HG02610 (cell line): Measurements from ENCODE around the gene TGFBR3.
"Not testable (repeated sequence)": the region's sequence is repeated elsewhere in the genome, so short reads cannot be mapped to it uniquely, and the experiment has no call there.

ENCODE experiments used
- ATAC-seq: cut with Tn5 transposase; IDR thresholded peaks from one replicate; pipeline ENCODE4 v1.9.1; 2021; ENCODE audit warnings: mild to moderate bottlenecking, moderate library complexity; ENCODE audit not compliant: unreplicated experiment

TGFBR3 gene

GRCh38 chr1:91851130-91852010 is 34.6 kb downstream of the TGFBR3 start:
- ATAC-seq: no peak

- no peak for ATAC-seq
Measured at GRCh38 chr1:91850708-91851107, 35.2 kb downstream of the TGFBR3 start.

- ATAC-seq: no peak
Measured at GRCh38 chr1:91847851-91848250, 38.1 kb downstream of the TGFBR3 start.

GRCh38 chr1:91846639-91847013 is 39.3 kb downstream of the TGFBR3 start:
- ATAC-seq: no peak

- no peak for ATAC-seq
Measured at GRCh38 chr1:91846007-91846638, 39.8 kb downstream of the TGFBR3 start.

- no peak for ATAC-seq
Measured at GRCh38 chr1:91844862-91845528, 41.0 kb downstream of the TGFBR3 start.

- ATAC-seq: no peak
Measured at GRCh38 chr1:91843843-91844242, 42.1 kb downstream of the TGFBR3 start.

GRCh38 chr1:91842563-91842962 is 43.4 kb downstream of the TGFBR3 start:
- no peak for ATAC-seq

GRCh38 chr1:91842056-91842455 is 43.9 kb downstream of the TGFBR3 start:
- ATAC-seq: no peak

GRCh38 chr1:91840276-91840675 is 45.7 kb downstream of the TGFBR3 start:
- ATAC-seq: not testable (repeated sequence)

GRCh38 chr1:91836331-91837040 is 49.5 kb downstream of the TGFBR3 start:
- no peak for ATAC-seq

- ATAC-seq: no peak
Measured at GRCh38 chr1:91835087-91835521, 50.8 kb downstream of the TGFBR3 start.

GRCh38 chr1:91834549-91834948 is 51.4 kb downstream of the TGFBR3 start:
- not testable (repeated sequence) for ATAC-seq

GRCh38 chr1:91833946-91834345 is 52.0 kb downstream of the TGFBR3 start:
- ATAC-seq: no peak

- no peak for ATAC-seq
Measured at GRCh38 chr1:91831132-91831930, 54.6 kb downstream of the TGFBR3 start.

- ATAC-seq: no peak
Measured at GRCh38 chr1:91830242-91831131, 55.5 kb downstream of the TGFBR3 start.

- no peak for ATAC-seq
Measured at GRCh38 chr1:91829293-91830153, 56.4 kb downstream of the TGFBR3 start.

GRCh38 chr1:91828583-91829281 is 57.2 kb downstream of the TGFBR3 start:
- ATAC-seq: no peak
